ENCODE results near the gene EML2. TPM values are rescaled to one million over a fixed set of nuclear protein-coding genes. Genes with fewer than 3 reads are reported as not detected.

Gene EML2
- total RNA-seq, 4 donors from 2014 or later = 1.2 to 18.4 (median 11.6) TPM

GRCh38 chr19:45598267-45599001 lies 40.8 kb downstream of the EML2 start:
- Histone ChIP-seq H3K27me3 (peaks cover 5 to 21% of the 10 kb centered on the region in 2 donors), H3K36me3 (no peaks in the 10 kb centered on the region), H3K9me3 (no peaks in the 10 kb centered on the region), H3K4me3 (no peak overlapping the region), H3K27ac (peak overlapping the region; percentile 47 to 65), H3K4me1 (no peaks in the 10 kb centered on the region)
- TF ChIP-seq, protein P1, sequence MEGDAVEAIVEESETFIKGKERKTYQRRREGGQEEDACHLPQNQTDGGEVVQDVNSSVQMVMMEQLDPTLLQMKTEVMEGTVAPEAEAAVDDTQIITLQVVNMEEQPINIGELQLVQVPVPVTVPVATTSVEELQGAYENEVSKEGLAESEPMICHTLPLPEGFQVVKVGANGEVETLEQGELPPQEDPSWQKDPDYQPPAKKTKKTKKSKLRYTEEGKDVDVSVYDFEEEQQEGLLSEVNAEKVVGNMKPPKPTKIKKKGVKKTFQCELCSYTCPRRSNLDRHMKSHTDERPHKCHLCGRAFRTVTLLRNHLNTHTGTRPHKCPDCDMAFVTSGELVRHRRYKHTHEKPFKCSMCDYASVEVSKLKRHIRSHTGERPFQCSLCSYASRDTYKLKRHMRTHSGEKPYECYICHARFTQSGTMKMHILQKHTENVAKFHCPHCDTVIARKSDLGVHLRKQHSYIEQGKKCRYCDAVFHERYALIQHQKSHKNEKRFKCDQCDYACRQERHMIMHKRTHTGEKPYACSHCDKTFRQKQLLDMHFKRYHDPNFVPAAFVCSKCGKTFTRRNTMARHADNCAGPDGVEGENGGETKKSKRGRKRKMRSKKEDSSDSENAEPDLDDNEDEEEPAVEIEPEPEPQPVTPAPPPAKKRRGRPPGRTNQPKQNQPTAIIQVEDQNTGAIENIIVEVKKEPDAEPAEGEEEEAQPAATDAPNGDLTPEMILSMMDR (IDR thresholded peaks at IDR 0.05) = no peak
- no peak for TF ChIP-seq POLR2A (IDR thresholded peaks at IDR 0.05)
- DNase-seq = peak in 1 of 2 donors; percentile 30
- intact Hi-C loops (cut with DNase I; ENCODE audit: low total_unique reads) = no loop called here

DNA sequence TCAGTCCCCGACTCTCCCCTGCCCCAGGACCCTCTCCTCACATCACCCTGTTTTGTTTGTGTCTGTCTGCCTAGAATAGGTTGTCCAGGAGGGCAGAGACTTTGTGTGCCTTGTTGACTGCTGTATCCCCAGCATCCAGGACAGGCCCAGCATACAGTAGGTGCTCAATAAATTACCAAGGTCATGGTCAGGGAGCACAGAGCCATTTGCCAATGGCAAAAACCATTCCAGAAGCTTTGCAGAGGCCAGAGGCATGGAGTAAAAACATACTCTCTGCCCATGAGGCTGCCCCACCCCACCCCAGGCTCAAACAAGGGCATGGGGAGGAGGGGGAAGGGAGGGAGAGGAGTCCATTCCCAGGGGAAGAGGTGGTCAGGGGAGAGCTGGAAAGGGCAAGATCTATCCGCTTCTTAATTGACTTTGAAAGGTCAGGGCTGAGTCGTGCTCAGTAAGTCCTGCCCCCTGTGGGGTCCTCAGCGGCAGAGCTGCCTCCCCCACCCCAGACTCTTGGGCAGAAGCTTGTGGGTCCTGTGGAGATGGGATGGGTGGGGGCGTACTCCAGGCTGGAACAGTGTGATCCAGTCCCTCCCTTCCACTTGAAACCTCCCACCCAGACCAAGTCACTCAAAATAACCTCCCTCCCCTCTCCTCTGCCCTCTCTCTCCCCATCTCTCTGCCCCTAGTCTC lies 41.6 kb downstream of the EML2 start:
- H3K27ac ChIP-seq = peak overlapping the region; percentile 47 to 65
- no peak for DNase-seq
- intact Hi-C loops (cut with DNase I; ENCODE audit: low total_unique reads) = no loop called here
- H3K27me3 ChIP-seq = peaks cover 5 to 21% of the 10 kb centered on the region in 2 donors
- no peak for TF ChIP-seq POLR2A (IDR thresholded peaks at IDR 0.05)
- TF ChIP-seq, protein P1 (IDR thresholded peaks at IDR 0.05) = no peak
- no peaks in the 10 kb centered on the region for H3K9me3 ChIP-seq
- H3K36me3 ChIP-seq = no peaks in the 10 kb centered on the region
- no peaks in the 10 kb centered on the region for H3K4me1 ChIP-seq
- H3K4me3 ChIP-seq = no peak overlapping the region

- Histone ChIP-seq H3K4me3 (no peak overlapping the region), H3K4me1 (no peaks in the 10 kb centered on the region), H3K9me3 (no peaks in the 10 kb centered on the region), H3K36me3 (no peaks in the 10 kb centered on the region), H3K27ac (no peak overlapping the region), H3K27me3 (peaks cover 0 to 11% of the 10 kb centered on the region in 2 donors)
- intact Hi-C loops (cut with DNase I; ENCODE audit: low total_unique reads) = no loop called here
- TF ChIP-seq POLR2A (IDR thresholded peaks at IDR 0.05) = no peak
- TF ChIP-seq, protein P1 (IDR thresholded peaks at IDR 0.05) = no peak
- DNase-seq = no peak
These were observed 43.4 kb downstream of the EML2 start for GRCh38 chr19:45595814-45596213.

GRCh38 chr19:45593520-45593919 lies 45.7 kb downstream of the EML2 start:
- Histone ChIP-seq H3K4me1 (no peaks in the 10 kb centered on the region), H3K4me3 (no peak overlapping the region), H3K36me3 (no peaks in the 10 kb centered on the region), H3K27ac (no peak overlapping the region), H3K27me3 (peaks cover 0 to under 1% of the 10 kb centered on the region in 2 donors), H3K9me3 (no peaks in the 10 kb centered on the region)
- TF ChIP-seq POLR2A (IDR thresholded peaks at IDR 0.05) = no peak
- TF ChIP-seq, protein P1 (IDR thresholded peaks at IDR 0.05) = no peak
- intact Hi-C loops (cut with DNase I; ENCODE audit: low total_unique reads) = no loop called here
- no peak for DNase-seq

- H3K27ac ChIP-seq = no peak overlapping the region
- intact Hi-C loops (cut with DNase I; ENCODE audit: low total_unique reads) = no loop called here
- no peaks in the 10 kb centered on the region for H3K36me3 ChIP-seq
- no peak overlapping the region for H3K4me3 ChIP-seq
- no peak for DNase-seq
- TF ChIP-seq, protein P1 (IDR thresholded peaks at IDR 0.05) = no peak
- no peak for TF ChIP-seq POLR2A (IDR thresholded peaks at IDR 0.05)
- no peaks in the 10 kb centered on the region for H3K9me3 ChIP-seq
- H3K27me3 ChIP-seq = no peaks in the 10 kb centered on the region
- no peaks in the 10 kb centered on the region for H3K4me1 ChIP-seq
These were observed 46.8 kb downstream of the EML2 start for GRCh38 chr19:45592366-45592765.

Measured in uterus (tissue), 4 donors.